Type B pancreatic cell (in vitro differentiated cells): ENCODE measurements around the gene MITD1. TPM values are rescaled to one million over a fixed set of nuclear protein-coding genes. Genes with fewer than 3 reads are reported as not detected.
A peak's percentile ranks its signal among the peaks of the same experiment; 100 is the strongest.
"Not testable (repeated sequence)": the region's sequence is repeated elsewhere in the genome, so short reads cannot be mapped to it uniquely, and the experiment has no call there.

Experiments
- DNase-seq: peaks from one replicate; pipeline ENCODE4 v3.0.0; 2021; ENCODE audit warnings: mixed read lengths; ENCODE audit not compliant: unreplicated experiment; ENCODE audit errors: extremely low spot score
- H3K27ac Mint-ChIP-seq: 2 replicates; pipeline ENCODE4 v1.8.0; 2021; ENCODE audit warnings: mild to moderate bottlenecking, mixed read lengths
- H3K27me3 Mint-ChIP-seq: 2 replicates; pipeline ENCODE4 v1.8.0; 2021; ENCODE audit warnings: mixed read lengths
- H3K36me3 Mint-ChIP-seq: 2 replicates; pipeline ENCODE4 v1.8.0; 2021; ENCODE audit warnings: mixed read lengths
- H3K4me1 Mint-ChIP-seq: one replicate; pipeline ENCODE4 v1.8.0; 2021; ENCODE audit warnings: mixed read lengths; ENCODE audit not compliant: unreplicated experiment
- H3K4me3 Mint-ChIP-seq: 2 replicates; pipeline ENCODE4 v1.8.0; 2021; ENCODE audit warnings: mild to moderate bottlenecking, mixed read lengths
- H3K9me3 Mint-ChIP-seq: 2 replicates; pipeline ENCODE4 v1.8.0; 2021; ENCODE audit warnings: mixed read lengths
- total RNA-seq: library from RNA; stranded (reverse); gene quantifications from 2 replicates; pipeline ENCODE4 v1.2.1, GENCODE V29; 2021; ENCODE audit warnings: low replicate concordance
- TF ChIP-seq, protein P1 (sequence below): fragments of 200-600 bp; sonication (generic); conservative IDR thresholded peaks from 2 replicates; pipeline ENCODE4 v1.5.0; 2021; ENCODE audit warnings: antibody characterized with exemption, mild to moderate bottlenecking

The MITD1 gene
- total RNA-seq, 1 donor from 2014 or later = 30.0 TPM

DNA sequence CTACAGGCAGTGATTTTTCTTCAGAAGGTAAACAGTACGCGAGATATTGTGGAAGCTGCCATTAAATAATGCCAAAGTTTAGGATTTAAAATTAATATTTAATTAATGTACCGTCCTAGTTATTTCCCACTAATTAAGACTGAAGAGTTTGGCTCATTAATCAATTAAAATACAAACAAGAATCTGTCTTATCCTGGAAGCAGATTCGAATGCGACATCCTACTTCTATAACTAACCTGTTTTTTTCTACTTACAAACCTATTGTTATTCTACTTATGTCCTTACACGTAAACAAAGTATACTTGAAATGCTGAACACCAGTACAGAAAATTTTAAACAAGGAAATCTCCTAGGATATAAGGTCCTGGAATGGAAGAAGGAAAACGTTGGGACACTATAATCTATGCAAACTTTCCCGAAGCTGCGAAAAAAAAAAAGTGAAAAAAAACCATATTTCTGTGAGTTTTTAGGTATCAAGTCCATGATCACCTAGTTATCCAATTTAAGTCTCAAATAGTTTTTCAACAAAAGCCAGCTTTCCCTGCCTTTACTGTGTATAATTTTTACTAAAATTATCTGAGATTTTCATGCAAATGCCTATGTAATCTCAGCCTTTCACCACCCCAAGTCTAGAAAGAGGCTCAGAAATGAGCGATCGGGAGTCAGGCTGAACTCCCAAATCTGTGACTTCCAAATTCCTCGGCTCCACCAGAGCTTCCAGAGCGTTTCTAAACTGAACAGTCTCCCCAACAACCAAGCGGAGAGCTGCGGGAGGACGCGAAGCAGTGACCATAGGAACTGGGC is 40.6 kb downstream of the MITD1 start:
- Mint-ChIP-seq H3K4me1 (no peaks in the 10 kb centered on the region), H3K36me3 (peaks cover 11% of the 10 kb centered on the region), H3K27me3 (no peaks in the 10 kb centered on the region), H3K4me3 (peak overlapping the region; percentile 99), H3K27ac (peak overlapping the region; percentile 95), H3K9me3 (peaks cover 4% of the 10 kb centered on the region)
- DNase-seq = no peak
- TF ChIP-seq, protein P1, sequence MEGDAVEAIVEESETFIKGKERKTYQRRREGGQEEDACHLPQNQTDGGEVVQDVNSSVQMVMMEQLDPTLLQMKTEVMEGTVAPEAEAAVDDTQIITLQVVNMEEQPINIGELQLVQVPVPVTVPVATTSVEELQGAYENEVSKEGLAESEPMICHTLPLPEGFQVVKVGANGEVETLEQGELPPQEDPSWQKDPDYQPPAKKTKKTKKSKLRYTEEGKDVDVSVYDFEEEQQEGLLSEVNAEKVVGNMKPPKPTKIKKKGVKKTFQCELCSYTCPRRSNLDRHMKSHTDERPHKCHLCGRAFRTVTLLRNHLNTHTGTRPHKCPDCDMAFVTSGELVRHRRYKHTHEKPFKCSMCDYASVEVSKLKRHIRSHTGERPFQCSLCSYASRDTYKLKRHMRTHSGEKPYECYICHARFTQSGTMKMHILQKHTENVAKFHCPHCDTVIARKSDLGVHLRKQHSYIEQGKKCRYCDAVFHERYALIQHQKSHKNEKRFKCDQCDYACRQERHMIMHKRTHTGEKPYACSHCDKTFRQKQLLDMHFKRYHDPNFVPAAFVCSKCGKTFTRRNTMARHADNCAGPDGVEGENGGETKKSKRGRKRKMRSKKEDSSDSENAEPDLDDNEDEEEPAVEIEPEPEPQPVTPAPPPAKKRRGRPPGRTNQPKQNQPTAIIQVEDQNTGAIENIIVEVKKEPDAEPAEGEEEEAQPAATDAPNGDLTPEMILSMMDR = no peak

GRCh38 chr2:99139003-99139402 is 41.9 kb downstream of the MITD1 start:
- Mint-ChIP-seq H3K27me3 (no peaks in the 10 kb centered on the region), H3K9me3 (peaks cover 9% of the 10 kb centered on the region), H3K27ac (no peak overlapping the region), H3K4me1 (no peaks in the 10 kb centered on the region), H3K36me3 (peaks cover 15% of the 10 kb centered on the region), H3K4me3 (no peak overlapping the region)
- TF ChIP-seq, protein P1 = no peak
- DNase-seq = no peak

GRCh38 chr2:99135044-99135556 is 45.8 kb downstream of the MITD1 start:
- H3K4me3 Mint-ChIP-seq, DNase-seq, H3K4me1 Mint-ChIP-seq, H3K27me3 Mint-ChIP-seq, H3K27ac Mint-ChIP-seq: not testable (repeated sequence)
- peaks cover 14% of the 10 kb centered on the region for H3K9me3 Mint-ChIP-seq
- H3K36me3 Mint-ChIP-seq = peaks cover 23% of the 10 kb centered on the region

GRCh38 chr2:99127981-99128380 is 52.9 kb downstream of the MITD1 start:
- Mint-ChIP-seq H3K9me3 (peaks cover 17% of the 10 kb centered on the region), H3K27me3 (no peaks in the 10 kb centered on the region), H3K27ac (no peak overlapping the region), H3K4me1 (no peaks in the 10 kb centered on the region), H3K36me3 (peaks cover 38% of the 10 kb centered on the region), H3K4me3 (no peak overlapping the region)
- TF ChIP-seq, protein P1 = no peak
- DNase-seq = no peak

Other genes starting within 250 kb of the MITD1 start
- 6.2 and 9.6 TPM in 2 replicates for gene CRACDL, start 244.8 kb downstream of the MITD1 start, total RNA-seq
- gene C2orf15, start 39.4 kb downstream of the MITD1 start, total RNA-seq = 5.6 and 8.2 TPM in 2 replicates
- gene TSGA10, start 26.1 kb downstream of the MITD1 start, total RNA-seq = 7.4 and 10.9 TPM in 2 replicates
- 5.0 and 5.3 TPM in 2 replicates for gene LIPT1, start 26.1 kb downstream of the MITD1 start, total RNA-seq
- 25.1 and 38.4 TPM in 2 replicates for gene MRPL30, start 126 bp upstream of the MITD1 start, total RNA-seq
- not detected in 2 replicates for gene LYG2, start 74.6 kb upstream of the MITD1 start, total RNA-seq
- 1.6 and 2.1 TPM in 2 replicates for gene LYG1, start 120.1 kb upstream of the MITD1 start, total RNA-seq
- 27.6 and 29.1 TPM in 2 replicates for gene TXNDC9, start 155.3 kb upstream of the MITD1 start, total RNA-seq
- gene EIF5B, start 156.3 kb upstream of the MITD1 start, total RNA-seq = 44.2 and 44.8 TPM in 2 replicates